ENCODE data around the gene CD226. TPM values are rescaled to one million over a fixed set of nuclear protein-coding genes. Genes with fewer than 3 reads are reported as not detected.
"Not testable (repeated sequence)": the region's sequence is repeated elsewhere in the genome, so short reads cannot be mapped to it uniquely, and the experiment has no call there.

The CD226 gene
- total RNA-seq, 1 donor from 2014 or later = 0.82 TPM

DNA sequence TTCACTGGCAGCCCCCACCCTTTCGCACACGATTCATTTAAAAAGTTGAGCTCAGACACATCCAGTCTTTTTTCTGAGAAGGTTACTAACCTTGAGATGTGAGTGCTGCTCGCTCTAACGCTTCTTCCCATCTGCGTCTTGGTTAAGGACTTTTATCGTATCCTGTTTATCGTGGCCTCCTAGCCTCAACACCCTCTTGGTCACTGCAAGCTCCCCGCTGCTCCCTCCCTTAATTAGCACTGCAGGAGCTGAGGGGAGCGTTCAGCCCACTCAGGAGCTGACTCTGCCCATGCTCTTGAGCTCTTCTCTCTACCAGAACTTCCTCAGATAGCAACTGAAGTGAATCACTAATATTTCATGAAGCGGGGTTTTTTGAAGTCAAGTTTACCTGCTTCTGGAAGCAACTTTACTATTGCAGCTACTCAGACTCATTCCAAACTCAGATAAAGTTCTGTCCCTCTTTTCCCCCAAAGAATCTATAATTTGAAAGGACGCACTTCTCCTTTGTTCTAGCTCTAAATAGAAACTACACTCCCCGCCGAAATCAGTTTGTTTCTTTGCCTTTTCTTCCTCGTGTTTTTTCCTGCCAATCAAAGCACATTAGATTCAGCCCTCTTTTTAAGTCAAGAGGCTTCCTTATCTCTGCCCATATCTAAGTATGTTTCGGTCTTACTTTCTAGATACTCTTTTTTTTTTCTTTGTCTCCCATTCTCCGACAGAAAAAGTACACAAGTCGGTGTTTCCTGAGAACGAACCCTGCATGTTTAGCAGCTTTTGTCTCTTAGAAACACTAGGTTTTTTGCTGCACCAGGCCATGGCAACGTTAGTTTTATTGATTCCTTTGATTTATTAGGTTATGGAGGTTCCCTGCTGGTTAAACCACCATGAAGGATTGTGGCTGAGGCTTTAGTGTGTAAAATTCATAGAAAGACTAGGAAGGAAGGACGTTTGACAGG is 9.3 kb upstream of the CD226 start:
- FAIRE-seq (no peak), DNase-seq (ENCODE audit: low spot score in 2 of 2) (no peak)

DNA sequence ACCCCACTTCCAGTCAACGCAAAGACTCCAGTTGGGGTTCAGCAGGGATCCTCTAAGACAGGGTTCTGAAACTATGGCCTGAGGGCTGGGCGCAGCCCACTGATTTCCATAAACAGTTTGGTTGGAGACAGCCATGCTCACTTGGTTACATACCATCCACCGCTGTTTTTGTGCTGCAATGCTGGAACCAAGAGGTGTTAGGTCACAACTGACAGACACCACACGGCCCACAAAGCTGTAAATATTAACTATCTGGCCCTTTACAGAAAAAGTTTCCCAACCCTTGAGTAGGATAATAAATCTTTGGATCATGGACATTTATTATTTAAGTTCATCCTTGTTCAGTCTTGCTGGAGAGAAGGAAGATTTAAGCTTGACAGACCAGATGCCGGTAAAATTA is 8.4 kb upstream of the CD226 start:
- DNase-seq (ENCODE audit: low spot score in 2 of 2) (no peak), FAIRE-seq (no peak)

DNA sequence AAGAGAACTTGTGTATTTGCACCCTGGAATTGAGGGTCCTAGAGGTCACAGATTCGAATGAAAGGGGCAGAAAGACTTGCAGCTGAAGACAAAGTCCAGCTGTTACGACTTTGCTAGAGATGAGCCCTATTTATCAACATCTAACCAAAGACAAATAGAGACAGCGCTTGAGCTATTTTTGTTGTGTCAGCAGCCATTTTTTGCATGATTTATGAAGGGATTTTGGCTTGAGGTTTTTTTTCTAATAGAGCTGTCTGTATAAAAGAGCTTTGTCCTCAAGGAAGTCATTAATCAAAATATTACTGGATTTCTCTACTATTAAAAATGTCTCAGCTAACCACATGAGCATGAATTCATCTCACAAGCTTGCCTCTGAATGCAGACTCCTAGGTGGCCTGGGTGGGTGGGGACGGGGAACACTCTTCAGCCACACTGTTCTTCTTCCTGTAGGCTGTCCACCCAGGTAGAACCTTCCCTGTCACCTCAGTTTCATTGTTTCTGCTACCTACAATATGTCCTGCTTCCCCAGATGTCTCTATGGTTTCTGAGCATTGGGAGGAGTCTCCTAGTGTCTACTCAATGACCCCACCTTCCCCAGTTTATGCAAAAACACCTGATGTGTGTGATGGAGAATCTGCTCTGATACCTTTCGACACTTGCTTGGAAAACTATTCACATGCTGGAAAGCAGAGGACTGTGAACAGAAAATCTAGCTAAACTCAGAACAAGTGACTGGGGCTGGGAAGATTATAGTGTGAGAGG is 7.2 kb upstream of the CD226 start:
- FAIRE-seq (no peak), DNase-seq (ENCODE audit: low spot score in 2 of 2) (no peak)

DNA sequence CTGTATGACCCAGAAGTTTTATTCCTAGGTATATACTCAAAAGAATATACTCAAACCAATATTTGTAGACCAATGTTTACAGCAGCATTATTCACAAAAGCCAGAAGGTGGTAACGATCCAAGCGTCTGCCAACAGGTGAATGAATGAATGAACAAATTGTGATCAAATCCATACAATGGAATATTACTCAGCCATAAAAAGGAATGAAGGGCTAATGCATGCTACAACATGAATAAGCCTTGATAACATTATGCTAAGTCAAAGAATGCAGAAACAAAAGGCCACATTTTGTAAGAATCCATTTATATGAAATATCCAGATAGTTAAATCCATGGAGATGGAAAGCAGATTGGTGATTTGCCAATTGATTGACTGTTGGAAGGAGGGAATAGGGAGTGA is 5.5 kb upstream of the CD226 start:
- DNase-seq (ENCODE audit: low spot score in 2 of 2) (no peak), FAIRE-seq (no peak)

DNA sequence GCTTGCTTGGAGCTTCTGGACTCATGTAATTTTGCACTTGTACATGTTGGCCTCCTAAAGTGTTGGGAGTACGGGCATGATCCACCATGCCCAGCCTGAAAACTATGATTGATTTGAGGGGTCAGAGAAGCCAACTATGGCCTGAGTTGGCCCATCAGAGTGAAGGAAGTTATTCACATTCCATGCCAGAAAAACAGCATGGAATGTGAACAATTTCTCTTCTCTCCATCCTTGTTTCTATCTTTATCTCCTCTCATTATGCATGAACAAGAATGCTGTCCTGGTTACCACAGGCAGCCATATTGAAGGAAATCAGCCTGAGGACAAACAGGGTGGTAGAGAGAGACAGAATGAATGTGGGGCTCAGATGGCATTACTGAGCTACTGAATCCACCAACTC is 3.5 kb upstream of the CD226 start:
- FAIRE-seq (no peak), DNase-seq (ENCODE audit: low spot score in 2 of 2) (no peak)

DNA sequence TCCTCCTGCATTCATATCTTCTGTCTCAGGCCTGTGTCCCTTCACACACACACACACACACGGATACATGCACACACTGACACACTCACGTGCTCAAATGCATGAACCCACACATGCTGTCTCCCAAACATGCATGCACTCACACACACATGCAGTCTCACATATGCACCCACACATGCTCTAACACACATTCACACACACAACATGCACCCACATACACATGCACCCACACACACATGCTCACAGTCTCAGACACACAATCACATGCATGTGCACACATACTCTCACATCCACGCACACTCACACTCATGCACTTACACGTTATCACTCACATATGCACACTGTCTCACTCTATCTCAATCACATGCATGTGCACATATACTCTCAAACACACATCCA is 1.9 kb upstream of the CD226 start:
- FAIRE-seq (no peak), DNase-seq (ENCODE audit: low spot score in 2 of 2) (no peak)

DNA sequence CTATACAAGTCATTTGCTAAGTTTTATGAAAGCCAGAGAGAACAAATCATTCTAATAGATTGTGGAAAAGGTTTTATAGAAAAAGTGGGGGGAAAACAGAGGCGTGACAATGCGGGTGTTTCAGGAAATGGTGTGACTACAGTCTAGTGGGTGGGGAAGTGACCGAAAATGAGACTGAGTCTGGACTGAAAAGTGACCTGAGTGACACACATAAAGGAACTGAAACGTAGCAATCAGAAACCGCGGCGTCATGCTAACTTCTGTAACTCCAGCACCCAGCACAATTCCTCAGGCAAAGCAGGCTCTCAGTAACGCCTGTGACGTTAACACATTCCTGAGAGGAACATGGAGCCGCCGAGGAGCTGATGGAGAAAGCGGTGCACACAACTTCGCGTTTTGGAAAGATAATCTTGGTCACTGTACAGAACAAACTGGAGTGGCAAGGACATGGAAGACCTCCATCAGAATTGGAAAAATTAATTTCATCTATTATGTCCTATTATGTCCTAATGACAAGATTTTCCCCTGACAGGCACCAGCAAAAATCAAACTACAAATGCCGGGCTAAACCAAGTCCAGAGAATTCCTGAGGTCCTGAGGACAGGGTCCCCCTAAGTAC is 1.4 kb upstream of the CD226 start:
- DNase-seq (ENCODE audit: low spot score in 2 of 2) (no peak), FAIRE-seq (no peak)

DNA sequence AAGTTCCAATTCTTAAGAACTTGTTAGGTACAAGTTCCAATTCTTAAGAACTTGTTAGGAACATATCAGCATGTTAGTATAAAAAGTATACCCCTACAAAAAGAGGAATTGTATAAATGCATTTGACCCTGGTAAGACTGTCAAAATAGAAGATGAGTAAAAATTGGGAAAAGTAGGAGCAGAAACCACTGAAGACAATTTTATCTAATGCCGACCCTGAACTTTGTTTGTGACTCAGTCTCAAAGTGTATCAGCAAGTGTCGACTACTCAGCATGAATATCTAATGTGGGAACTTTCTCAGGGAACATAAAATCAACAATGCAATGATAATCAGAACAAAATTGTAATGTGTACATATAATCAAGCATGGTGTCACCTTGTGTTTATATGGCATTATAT is 583 bp upstream of the CD226 start:
- DNase-seq (ENCODE audit: low spot score in 2 of 2) = no peak

DNA sequence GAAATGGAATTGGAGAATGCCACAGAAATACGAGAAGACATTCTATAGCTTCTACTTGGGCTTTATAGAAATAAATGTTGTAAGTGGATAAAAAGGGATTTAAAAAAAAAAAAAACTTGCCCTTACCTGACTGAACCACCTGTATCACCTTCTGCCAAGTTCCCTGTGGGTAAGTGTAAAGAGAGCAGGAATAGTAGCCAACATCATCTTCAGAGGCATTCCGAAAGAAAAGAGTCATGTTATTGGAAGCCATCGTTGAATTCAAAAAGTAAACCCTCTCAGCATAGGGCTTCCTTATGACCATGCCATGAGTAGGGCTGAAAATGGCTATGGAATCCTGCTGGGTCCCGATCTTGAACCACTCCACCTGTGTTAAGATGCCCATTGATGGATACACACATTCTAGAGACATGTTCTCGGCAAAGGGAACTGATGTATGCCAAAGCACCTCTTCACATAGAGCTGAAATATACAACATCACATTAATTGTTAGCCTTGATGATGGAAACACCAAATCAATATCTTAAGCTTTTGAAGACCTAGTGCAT is 991 bp downstream of the CD226 start:
- no peak for FAIRE-seq
- DNase-seq (ENCODE audit: low spot score in 2 of 2) = no peak

More for the DNA sequence above, 583 bp upstream of the CD226 start:
- FAIRE-seq = no peak

DNA sequence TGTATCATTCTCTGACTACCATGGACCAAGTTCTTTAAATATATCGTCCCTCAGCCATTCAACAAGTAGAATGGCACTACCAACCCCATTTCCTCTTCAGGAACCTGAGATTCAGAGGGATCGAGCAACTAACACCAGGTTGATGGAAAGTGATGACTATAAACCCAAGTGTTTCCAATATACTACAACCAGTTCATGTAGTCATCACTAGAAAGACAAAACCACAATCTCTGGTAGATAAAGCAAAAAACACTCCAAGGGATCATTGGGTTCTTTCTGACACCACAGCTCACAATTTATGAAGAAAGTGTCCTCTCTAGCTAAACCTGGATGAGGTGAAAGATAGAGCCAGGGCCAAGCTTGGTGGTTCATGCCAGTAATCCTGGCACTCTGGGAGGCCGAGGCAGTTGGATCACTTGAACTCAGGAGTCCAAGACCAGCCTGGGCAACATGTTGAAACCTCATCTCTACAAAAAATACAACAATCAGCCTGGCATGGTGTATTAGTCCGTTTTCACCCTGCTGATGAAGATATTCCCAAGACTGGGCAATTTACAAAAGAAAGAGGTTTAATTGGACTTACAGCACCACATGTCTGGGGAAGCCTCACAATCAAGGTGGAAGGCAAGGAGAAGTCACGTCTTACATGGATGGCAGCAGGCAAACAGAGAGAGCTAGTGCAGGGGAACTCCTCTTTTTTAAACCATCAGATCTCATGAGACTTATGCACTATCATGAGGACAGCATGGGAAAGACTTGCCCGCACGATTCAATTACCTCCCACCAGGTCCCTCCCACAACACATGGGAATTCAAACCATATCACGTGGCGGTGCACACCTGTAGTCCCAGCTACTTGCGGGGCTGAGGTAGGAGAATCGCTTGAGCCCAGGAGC is 2.2 kb downstream of the CD226 start:
- no peak for DNase-seq (ENCODE audit: low spot score in 2 of 2)
- no peak for FAIRE-seq

DNA sequence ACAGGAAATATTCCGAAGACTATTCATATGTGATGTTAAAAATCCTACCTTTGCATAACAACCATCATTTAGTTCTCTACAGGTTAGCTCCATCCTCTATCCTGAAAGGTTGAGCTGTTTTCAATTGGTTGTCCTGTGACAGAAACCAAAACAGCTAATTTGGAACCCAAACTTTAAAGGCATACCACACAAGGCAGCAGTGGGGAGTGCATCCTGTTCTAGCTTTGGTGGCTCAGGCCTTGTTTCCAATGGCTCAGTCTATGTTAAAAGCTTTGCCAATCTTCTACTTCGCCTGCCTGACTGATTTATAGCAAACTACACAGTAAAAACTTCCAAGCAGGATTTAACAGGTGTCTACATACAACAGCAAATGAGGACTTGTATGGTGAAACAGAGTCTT is 3.2 kb downstream of the CD226 start:
- DNase-seq (ENCODE audit: low spot score in 2 of 2) (no peak), FAIRE-seq (no peak)

DNA sequence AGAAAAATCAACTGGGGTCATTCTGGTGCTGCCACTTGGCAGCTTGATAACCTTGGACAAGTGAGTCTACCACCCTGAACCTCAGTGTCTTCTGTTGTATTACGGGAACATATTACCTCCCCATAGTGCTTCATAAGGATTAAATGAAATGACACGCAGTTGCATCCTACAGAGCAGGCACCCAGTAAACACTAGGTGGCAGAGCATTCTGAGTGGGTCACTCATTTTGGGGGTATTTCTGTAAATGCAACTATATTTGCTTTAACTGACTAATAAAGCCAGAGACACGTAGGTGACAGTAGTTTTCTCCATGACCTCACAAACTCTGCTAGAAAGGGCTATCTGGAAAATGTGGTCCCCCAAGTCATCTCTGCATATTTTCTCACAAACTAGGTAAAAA is 4.7 kb downstream of the CD226 start:
- DNase-seq (ENCODE audit: low spot score in 2 of 2) (no peak), FAIRE-seq (no peak)

DNA sequence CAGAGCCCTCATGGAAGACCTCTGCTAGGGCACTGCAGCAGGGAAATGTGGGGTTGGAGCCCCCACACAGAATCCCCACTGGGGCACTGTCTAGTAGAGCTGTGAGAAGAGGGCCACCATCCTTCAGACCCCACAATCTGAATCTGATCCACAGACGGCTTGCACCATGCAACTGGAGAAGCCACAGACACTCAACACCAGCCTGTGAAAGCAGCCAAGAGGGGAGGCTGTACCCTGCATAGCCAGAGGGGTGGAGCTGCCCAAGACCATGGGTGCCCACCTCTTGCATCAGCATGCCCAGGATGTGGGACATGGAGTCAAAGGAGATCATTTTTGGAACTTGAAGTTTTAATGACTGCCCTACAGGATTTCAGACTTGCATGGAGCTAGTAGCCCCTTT is 6.5 kb downstream of the CD226 start:
- FAIRE-seq (no peak), DNase-seq (ENCODE audit: low spot score in 2 of 2) (no peak)

DNA sequence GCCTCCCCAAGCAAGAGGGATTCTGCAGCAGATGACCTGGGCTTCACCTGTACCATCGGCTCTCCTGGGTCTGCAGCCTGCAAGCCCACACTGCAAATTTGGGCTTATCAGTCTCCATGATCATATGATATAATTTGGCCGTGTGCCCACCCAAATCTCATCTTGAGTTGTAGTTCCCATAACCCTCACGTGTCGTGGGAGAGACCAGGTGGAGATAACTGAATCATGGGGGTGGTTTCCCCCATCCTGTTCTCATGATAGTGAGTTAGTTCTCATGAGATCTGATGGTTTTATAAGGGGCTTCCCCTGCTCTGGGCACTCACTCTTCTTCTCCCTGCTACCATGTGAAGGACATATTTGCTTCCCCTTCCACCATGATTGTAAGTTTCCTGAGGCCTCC is 7.9 kb downstream of the CD226 start:
- DNase-seq (ENCODE audit: low spot score in 2 of 2); FAIRE-seq: not testable (repeated sequence)

DNA sequence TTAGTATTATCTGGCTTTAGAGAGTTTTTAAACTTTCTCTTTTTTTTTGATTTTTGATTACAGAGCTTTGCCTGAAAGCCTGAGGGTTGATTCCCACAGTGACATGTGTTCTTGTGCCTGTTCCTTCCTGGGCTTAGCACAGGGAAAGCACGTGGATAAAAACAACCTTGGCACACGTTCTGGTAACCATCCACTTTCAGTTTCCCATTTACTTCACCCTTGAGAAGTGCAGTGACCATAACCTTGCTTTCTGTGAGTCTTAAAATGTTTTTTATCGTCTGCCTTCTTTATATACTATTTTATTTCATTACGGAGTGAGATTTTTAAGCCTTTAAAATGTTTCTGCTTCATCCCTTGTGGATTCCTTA is 11.5 kb downstream of the CD226 start:
- DNase-seq (ENCODE audit: low spot score in 2 of 2) = no peak
- no peak for FAIRE-seq

DNA sequence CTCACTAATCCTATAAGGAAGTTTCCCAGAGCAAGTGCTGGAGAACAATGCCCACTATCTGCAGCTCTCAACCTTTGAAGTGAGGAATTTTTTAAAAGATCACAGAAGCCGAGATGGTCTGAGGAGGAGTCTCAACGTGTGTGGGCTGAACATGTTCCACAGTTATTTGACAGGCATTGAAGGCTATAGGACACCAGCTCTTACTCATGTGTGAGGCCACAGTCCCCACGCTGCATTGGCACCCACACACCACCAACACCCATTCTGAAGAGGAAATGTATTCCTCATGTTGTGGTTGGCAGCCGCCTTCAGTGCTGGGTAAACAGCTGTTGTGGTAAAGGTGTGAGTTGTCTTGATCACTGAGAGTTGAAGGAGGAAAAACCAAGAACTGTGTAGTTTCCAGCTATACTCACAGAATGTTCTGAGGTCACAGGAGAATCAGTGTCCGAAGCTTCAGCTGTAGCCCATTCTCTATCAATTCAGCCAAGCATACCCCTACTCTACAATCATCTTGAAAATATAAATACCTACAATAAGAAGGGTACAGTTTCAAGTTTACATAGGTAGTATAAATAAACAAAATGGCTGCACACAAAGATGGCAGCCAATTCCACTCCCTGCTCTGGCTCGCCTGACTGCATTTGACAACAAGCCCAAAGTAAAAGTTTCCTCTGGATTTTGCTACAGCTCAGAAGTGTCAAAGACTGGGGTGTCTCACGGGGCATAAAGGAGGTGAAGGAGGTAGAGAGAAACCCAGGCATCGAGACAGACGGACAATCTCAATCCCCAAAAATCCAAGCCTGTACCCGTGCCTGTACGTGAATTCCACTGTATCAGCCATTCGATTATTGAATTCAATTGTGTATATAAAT is 12.1 kb downstream of the CD226 start:
- DNase-seq (ENCODE audit: low spot score in 2 of 2) (no peak), FAIRE-seq (no peak)

DNA sequence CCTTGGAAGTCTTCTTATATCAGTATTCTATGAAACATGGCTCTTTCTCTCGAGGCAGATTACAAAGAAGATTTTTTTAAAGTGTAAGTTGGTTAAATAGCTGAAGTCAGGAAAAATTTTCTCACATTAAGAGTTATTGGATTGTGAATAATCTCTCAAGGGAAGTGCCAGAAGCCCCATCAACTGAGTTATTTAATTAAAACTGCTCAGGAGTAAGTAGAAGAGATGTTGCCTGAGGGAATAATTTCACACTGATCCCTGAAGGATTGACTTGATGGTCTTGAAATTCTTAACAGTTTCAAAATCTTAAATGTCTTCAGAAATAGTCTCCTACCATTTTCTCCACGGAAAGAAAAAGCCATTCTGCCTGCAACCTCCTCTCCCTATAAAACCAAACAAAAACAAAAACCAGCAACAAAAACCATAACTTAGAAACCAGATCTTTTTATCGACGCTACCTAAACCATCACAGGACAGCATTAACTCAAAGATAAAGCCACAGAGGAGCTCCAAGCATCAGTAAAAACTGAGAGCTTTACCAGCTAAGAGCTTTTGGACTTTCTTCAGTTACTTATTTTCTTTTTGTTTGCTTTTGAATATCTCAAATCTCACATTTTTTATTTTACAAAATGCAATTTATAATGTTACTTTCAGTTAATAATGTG is 12.9 kb downstream of the CD226 start:
- DNase-seq (ENCODE audit: low spot score in 2 of 2) = no peak
- no peak for FAIRE-seq

DNA sequence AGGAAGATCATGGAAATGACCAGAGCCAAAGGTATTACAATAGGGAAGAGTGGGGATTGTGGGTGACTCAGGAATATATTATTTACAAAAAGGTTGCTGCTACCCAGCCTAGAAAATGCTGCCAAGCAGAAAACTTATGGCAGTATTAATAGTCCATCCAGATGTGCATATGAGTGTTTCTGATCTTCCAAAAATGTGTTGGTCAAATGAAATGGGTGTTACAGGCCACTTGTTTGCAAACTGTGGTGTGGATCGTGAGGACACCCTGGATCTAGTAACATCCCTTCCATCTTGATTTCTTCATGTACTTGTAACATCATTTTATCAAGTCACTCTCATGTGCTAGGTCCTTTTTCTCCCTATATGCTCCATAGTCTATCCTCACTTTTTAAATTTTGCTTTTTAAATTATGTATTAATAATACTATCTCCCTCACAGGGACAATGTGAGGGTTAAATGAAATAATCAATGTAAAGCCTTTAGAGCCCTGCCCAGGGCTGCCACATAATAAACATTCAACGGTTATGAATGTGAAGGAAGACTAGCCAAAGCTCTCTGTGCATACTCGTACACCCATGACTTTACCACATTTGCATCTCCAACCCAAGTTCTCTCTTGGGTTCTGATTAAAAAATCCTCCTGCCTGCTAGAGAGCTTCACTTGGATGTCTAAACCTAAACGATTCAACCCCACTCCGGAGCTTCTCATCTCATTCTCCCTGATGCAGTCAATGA is 18.5 kb downstream of the CD226 start:
- no peak for FAIRE-seq
- DNase-seq (ENCODE audit: low spot score in 2 of 2) = no peak
